A673 (cell line): ENCODE measurements around the gene UTP4.

ENCODE experiments used
- CTCF ChIP-seq: fragments of 300-800, 200-600 bp; sonication (generic); conservative IDR thresholded peaks from 2 replicates; pipeline ENCODE4 v1.5.1; 2017; ENCODE audit warnings: low read depth, mild to moderate bottlenecking, antibody characterized with exemption, low read length, moderate library complexity, mixed read lengths
- EZH2 ChIP-seq: fragments of 200-600 bp; sonication (generic); IDR thresholded peaks from 2 replicates; pipeline ENCODE4 v1.6.1; 2017; ENCODE audit warnings: borderline replicate concordance, low read depth, mild to moderate bottlenecking, mixed read lengths, antibody characterized with exemption, low read length; ENCODE audit not compliant: poor library complexity, severe bottlenecking

GRCh38 chr16:69123910-69124309, 8.5 kb upstream of the UTP4 start:
- TF ChIP-seq CTCF (peak; percentile 78), EZH2 (no peak)
